Lower leg skin (tissue), 3 donors: ENCODE results near the gene DYDC2.

Source experiments
- CTCF ChIP-seq, 3 donors: fragments of 450-650 bp; IDR thresholded peaks; one replicate each; pipeline ENCODE4 v1.5.1; 2016; ENCODE audit warnings: antibody characterized with exemption in 3 of 3, mild to moderate bottlenecking in 3 of 3, moderate library complexity in 2 of 3
- POLR2A ChIP-seq, 2 donors: fragments of 450-650 bp; IDR thresholded peaks; one replicate each; pipeline ENCODE4 v1.6.1; 2016 to 2017; ENCODE audit warnings: antibody characterized with exemption in 2 of 2, mild to moderate bottlenecking in 1 of 2, moderate library complexity in 1 of 2

GRCh38 chr10:80392250-80392649 lies 35.7 kb downstream of the DYDC2 start:
- TF ChIP-seq CTCF (IDR thresholded peaks at IDR 0.05): no peak
- no peak for TF ChIP-seq POLR2A (IDR thresholded peaks at IDR 0.05)
